GM23338 (cell line): ENCODE results near the gene C14orf119. TPM values are rescaled to one million over a fixed set of nuclear protein-coding genes. Genes with fewer than 3 reads are reported as not detected.

Source experiments
- ATAC-seq: fragments of 200-7000 bp; cut with Tn5 transposase; 3 replicates; pipeline ENCODE4 v1.9.1; 2020
- DNase-seq: peaks from one replicate; pipeline ENCODE4 v3.0.0-alpha.2; 2015; ENCODE audit warnings: low spot score
- H2AFZ ChIP-seq: fragments of 200-600 bp; sonication (generic); 2 replicates; pipeline ENCODE4 v1.8.0; 2016; ENCODE audit warnings: antibody characterized with exemption, mild to moderate bottlenecking, moderate library complexity
- H3F3A ChIP-seq: fragments of 200-600 bp; sonication (generic); replicated peaks from 2 replicates; pipeline ENCODE4 v1.8.0; 2017; ENCODE audit warnings: antibody characterized with exemption, mixed run types, low read depth
- H3K27ac ChIP-seq: fragments of 200-600 bp; sonication (generic); 2 replicates; pipeline ENCODE4 v1.6.1; 2016; ENCODE audit warnings: low read depth
- H3K27me3 ChIP-seq: fragments of 200-600 bp; sonication (generic); 2 replicates; pipeline ENCODE4 v1.8.0; 2016; ENCODE audit warnings: mild to moderate bottlenecking, mixed run types, moderate library complexity; ENCODE audit not compliant: insufficient read depth
- H3K36me3 ChIP-seq: fragments of 200-600 bp; sonication (generic); 2 replicates; pipeline ENCODE4 v1.8.0; 2016; ENCODE audit warnings: mild to moderate bottlenecking; ENCODE audit not compliant: insufficient read depth
- H3K4me1 ChIP-seq: fragments of 200-600 bp; sonication (generic); 2 replicates; pipeline ENCODE4 v1.8.0; 2016; ENCODE audit warnings: mild to moderate bottlenecking, moderate library complexity; ENCODE audit not compliant: insufficient read depth
- H3K4me2 ChIP-seq: fragments of 200-600 bp; sonication (generic); 2 replicates; pipeline ENCODE4 v1.7.1; 2017; ENCODE audit warnings: mixed run types
- H3K4me3 ChIP-seq: fragments of 200-600 bp; sonication (generic); 2 replicates; pipeline ENCODE4 v1.6.1; 2016; ENCODE audit warnings: mixed run types
- H3K79me2 ChIP-seq: fragments of 200-600 bp; sonication (generic); replicated peaks from 2 replicates; pipeline ENCODE4 v1.8.0; 2017; ENCODE audit warnings: mild to moderate bottlenecking; ENCODE audit not compliant: insufficient read depth
- H3K9me2 ChIP-seq: fragments of 200-600 bp; sonication (generic); 2 replicates; pipeline ENCODE4 v1.8.0; 2017; ENCODE audit not compliant: insufficient read depth
- H4K20me1 ChIP-seq: fragments of 200-600 bp; sonication (generic); replicated peaks from 2 replicates; pipeline ENCODE4 v1.8.0; 2017; ENCODE audit warnings: mild to moderate bottlenecking; ENCODE audit not compliant: insufficient read depth
- H3K27ac Mint-ChIP-seq: 2 replicates; pipeline ENCODE4 v1.8.0; 2020; ENCODE audit warnings: inconsistent platforms, mild to moderate bottlenecking, moderate library complexity, mixed read lengths
- H3K27me3 Mint-ChIP-seq: 3 replicates; pipeline ENCODE4 v1.8.0; 2022; ENCODE audit warnings: low read depth, mild to moderate bottlenecking, moderate library complexity, mixed read lengths, inconsistent platforms; ENCODE audit not compliant: insufficient read depth, poor library complexity
- H3K36me3 Mint-ChIP-seq: 3 replicates; pipeline ENCODE4 v1.8.0; 2021; ENCODE audit warnings: low read depth, mild to moderate bottlenecking, inconsistent platforms, moderate library complexity, mixed read lengths
- H3K4me1 Mint-ChIP-seq: 3 replicates; pipeline ENCODE4 v1.8.0; 2020; ENCODE audit warnings: mild to moderate bottlenecking, inconsistent platforms, mixed read lengths
- H3K4me3 Mint-ChIP-seq: 3 replicates; pipeline ENCODE4 v1.8.0; 2021; ENCODE audit warnings: moderate library complexity, mild to moderate bottlenecking, inconsistent platforms, mixed read lengths
- H3K9me3 Mint-ChIP-seq: 3 replicates; pipeline ENCODE4 v1.8.0; 2020; ENCODE audit warnings: moderate library complexity, mild to moderate bottlenecking, inconsistent platforms, mixed read lengths
- CREB1 ChIP-seq: fragments of 250-450 bp; sonication (Bioruptor Pico); IDR thresholded peaks from 2 replicates; pipeline ENCODE4 v1.5.0; 2020; ENCODE audit warnings: low read depth, mild to moderate bottlenecking, moderate library complexity
- EZH2 ChIP-seq: fragments of 200-600 bp; sonication (generic); IDR thresholded peaks from one replicate; pipeline ENCODE4 v1.8.0; 2017; ENCODE audit warnings: antibody characterized with exemption, mild to moderate bottlenecking, low read depth; ENCODE audit not compliant: unreplicated experiment
- EZH2phosphoT487 ChIP-seq: fragments of 200-600 bp; sonication (generic); IDR thresholded peaks from one replicate; pipeline ENCODE4 v1.8.1; 2018; ENCODE audit warnings: antibody characterized with exemption; ENCODE audit not compliant: unreplicated experiment
- JUNB ChIP-seq: IDR thresholded peaks from one replicate; pipeline ENCODE4 v1.6.1; 2016; ENCODE audit warnings: antibody characterized with exemption; ENCODE audit not compliant: unreplicated experiment
- NANOG ChIP-seq: IDR thresholded peaks from 2 replicates; pipeline ENCODE4 v1.6.1; 2016; ENCODE audit warnings: antibody characterized with exemption, borderline replicate concordance
- POLR2AphosphoS5 ChIP-seq: IDR thresholded peaks from 2 replicates; pipeline ENCODE4 v1.6.1; 2016; ENCODE audit warnings: antibody characterized with exemption, low read depth
- STAT1 ChIP-seq: IDR thresholded peaks from one replicate; pipeline ENCODE4 v1.6.1; 2016; ENCODE audit warnings: antibody characterized with exemption; ENCODE audit not compliant: unreplicated experiment
- ZNF114 ChIP-seq: fragments of 250-450 bp; sonication (Bioruptor Pico); IDR thresholded peaks from 2 replicates; pipeline ENCODE4 v1.5.0; 2020; ENCODE audit warnings: mild to moderate bottlenecking, moderate library complexity
- ZNF331 ChIP-seq: fragments of 250-450 bp; sonication (Bioruptor Pico); IDR thresholded peaks from 2 replicates; pipeline ENCODE4 v1.5.0; 2020; ENCODE audit warnings: low read depth, mild to moderate bottlenecking, moderate library complexity
- polyA plus RNA-seq: library from polyadenylated mRNA; unstranded; fragments of >200 nt; fragmentation: Nextera tagmentation; extraction: Ambion mirVana; gene quantifications from 2 replicates; pipeline ENCODE4 v1.2.1, GENCODE V29; 2016
- total RNA-seq: library from RNA; depleted of rRNA; stranded (reverse); fragments of >200 nt; shearing (Covaris generic); gene quantifications from 2 replicates; pipeline ENCODE4 v1.2.3, GENCODE V29; 2014
- TF ChIP-seq, protein P1 (sequence below): IDR thresholded peaks from 2 replicates; pipeline ENCODE4 v1.6.1; 2016; ENCODE audit warnings: antibody characterized with exemption
- TF ChIP-seq, protein P2 (sequence below): IDR thresholded peaks from one replicate; pipeline ENCODE4 v1.6.1; 2018; ENCODE audit warnings: antibody characterized with exemption; ENCODE audit not compliant: unreplicated experiment
- TF ChIP-seq, protein P3 (sequence below): fragments of 250-450 bp; sonication (Bioruptor Pico); IDR thresholded peaks from 2 replicates; pipeline ENCODE4 v1.5.0; 2020; ENCODE audit warnings: mild to moderate bottlenecking, moderate library complexity
- TF ChIP-seq, protein P4 (sequence below), 2 experiments: fragments of 200-600 bp in 1 of 2; sonication (generic) in 1 of 2; conservative IDR thresholded peaks; 2 replicates each; pipeline versions ENCODE4 v1.5.1 to v1.6.1; 2016 to 2017; ENCODE audit warnings: antibody characterized with exemption in 2 of 2, low read depth in 2 of 2, mild to moderate bottlenecking in 2 of 2, moderate library complexity in 1 of 2

The C14orf119 gene
- total and polyA plus RNA-seq, 2 experiments from 2014 or later: 49.4 to 118 TPM

DNA sequence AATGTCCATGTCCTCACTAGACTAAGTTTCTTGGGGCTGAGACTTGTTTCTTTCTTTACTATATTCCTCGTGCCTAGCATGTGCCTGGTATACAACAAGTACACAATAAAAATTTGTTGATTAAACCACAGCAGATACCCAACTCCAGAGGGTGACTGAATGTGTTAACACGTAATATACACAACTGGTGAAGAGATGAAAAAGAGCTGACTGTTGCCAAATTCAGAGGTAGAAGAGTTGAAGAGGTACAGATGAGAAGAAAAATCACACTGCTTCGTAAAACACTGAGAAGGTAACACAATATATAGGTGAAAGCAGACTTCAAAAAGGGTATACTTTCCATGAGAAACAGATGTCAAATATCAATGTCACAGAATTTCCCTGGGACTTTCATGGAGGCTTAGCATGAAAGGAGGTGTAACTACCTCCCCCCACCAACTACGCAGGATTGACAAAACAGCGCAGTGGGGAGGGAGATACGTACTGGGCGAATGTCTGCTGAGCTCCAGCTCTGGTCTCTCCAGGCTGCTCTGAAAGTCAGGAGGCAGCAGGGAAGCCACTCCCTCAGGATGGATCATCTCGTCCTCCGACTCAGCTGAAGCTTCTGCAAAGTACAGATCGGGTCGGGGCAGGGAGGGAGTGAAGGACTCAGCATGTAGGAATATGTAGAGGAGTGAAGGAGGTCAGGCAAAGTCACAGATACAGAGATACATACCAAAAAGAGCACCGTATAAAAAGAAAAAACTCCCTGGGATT lies 5.6 kb upstream of the C14orf119 start:
- Mint-ChIP-seq H3K4me1 (no peaks in the 10 kb centered on the region; the same call in 2 of the 3 replicates), H3K27me3 (peaks cover 2% of the 10 kb centered on the region), H3K4me3 (no peak overlapping the region), H3K36me3 (peaks cover 77% of the 10 kb centered on the region), H3K27ac (no peak overlapping the region), H3K9me3 (no peaks in the 10 kb centered on the region)
- Histone ChIP-seq H3K27ac (no peak overlapping the region), H3K36me3 (peaks cover 69% of the 10 kb centered on the region), H3K4me3 (no peak overlapping the region), H4K20me1 (peaks cover 36% of the 10 kb centered on the region), H3K79me2 (peaks cover 63% of the 10 kb centered on the region), H3K27me3 (no peaks in the 10 kb centered on the region), H3F3A (no peaks in the 10 kb centered on the region; the same call in 1 of the 2 replicates), H3K4me1 (peaks cover 6% of the 10 kb centered on the region; the same call in 1 of the 2 replicates), H2AFZ (no peak overlapping the region), H3K4me2 (no peak overlapping the region), H3K9me2 (no peaks in the 10 kb centered on the region)
- ATAC-seq: no peak
- TF ChIP-seq, protein P1, sequence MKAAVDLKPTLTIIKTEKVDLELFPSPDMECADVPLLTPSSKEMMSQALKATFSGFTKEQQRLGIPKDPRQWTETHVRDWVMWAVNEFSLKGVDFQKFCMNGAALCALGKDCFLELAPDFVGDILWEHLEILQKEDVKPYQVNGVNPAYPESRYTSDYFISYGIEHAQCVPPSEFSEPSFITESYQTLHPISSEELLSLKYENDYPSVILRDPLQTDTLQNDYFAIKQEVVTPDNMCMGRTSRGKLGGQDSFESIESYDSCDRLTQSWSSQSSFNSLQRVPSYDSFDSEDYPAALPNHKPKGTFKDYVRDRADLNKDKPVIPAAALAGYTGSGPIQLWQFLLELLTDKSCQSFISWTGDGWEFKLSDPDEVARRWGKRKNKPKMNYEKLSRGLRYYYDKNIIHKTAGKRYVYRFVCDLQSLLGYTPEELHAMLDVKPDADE: no peak
- TF ChIP-seq STAT1 (no peak), EZH2phosphoT487 (no peak), CREB1 (no peak), JUNB (no peak), POLR2AphosphoS5 (no peak), ZNF114 (CRISPR knock-in tag) (no peak), ZNF331 (no peak), EZH2 (no peak), NANOG (no peak)
- TF ChIP-seq, protein P2, sequence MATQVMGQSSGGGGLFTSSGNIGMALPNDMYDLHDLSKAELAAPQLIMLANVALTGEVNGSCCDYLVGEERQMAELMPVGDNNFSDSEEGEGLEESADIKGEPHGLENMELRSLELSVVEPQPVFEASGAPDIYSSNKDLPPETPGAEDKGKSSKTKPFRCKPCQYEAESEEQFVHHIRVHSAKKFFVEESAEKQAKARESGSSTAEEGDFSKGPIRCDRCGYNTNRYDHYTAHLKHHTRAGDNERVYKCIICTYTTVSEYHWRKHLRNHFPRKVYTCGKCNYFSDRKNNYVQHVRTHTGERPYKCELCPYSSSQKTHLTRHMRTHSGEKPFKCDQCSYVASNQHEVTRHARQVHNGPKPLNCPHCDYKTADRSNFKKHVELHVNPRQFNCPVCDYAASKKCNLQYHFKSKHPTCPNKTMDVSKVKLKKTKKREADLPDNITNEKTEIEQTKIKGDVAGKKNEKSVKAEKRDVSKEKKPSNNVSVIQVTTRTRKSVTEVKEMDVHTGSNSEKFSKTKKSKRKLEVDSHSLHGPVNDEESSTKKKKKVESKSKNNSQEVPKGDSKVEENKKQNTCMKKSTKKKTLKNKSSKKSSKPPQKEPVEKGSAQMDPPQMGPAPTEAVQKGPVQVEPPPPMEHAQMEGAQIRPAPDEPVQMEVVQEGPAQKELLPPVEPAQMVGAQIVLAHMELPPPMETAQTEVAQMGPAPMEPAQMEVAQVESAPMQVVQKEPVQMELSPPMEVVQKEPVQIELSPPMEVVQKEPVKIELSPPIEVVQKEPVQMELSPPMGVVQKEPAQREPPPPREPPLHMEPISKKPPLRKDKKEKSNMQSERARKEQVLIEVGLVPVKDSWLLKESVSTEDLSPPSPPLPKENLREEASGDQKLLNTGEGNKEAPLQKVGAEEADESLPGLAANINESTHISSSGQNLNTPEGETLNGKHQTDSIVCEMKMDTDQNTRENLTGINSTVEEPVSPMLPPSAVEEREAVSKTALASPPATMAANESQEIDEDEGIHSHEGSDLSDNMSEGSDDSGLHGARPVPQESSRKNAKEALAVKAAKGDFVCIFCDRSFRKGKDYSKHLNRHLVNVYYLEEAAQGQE: no peak
- TF ChIP-seq, protein P3, sequence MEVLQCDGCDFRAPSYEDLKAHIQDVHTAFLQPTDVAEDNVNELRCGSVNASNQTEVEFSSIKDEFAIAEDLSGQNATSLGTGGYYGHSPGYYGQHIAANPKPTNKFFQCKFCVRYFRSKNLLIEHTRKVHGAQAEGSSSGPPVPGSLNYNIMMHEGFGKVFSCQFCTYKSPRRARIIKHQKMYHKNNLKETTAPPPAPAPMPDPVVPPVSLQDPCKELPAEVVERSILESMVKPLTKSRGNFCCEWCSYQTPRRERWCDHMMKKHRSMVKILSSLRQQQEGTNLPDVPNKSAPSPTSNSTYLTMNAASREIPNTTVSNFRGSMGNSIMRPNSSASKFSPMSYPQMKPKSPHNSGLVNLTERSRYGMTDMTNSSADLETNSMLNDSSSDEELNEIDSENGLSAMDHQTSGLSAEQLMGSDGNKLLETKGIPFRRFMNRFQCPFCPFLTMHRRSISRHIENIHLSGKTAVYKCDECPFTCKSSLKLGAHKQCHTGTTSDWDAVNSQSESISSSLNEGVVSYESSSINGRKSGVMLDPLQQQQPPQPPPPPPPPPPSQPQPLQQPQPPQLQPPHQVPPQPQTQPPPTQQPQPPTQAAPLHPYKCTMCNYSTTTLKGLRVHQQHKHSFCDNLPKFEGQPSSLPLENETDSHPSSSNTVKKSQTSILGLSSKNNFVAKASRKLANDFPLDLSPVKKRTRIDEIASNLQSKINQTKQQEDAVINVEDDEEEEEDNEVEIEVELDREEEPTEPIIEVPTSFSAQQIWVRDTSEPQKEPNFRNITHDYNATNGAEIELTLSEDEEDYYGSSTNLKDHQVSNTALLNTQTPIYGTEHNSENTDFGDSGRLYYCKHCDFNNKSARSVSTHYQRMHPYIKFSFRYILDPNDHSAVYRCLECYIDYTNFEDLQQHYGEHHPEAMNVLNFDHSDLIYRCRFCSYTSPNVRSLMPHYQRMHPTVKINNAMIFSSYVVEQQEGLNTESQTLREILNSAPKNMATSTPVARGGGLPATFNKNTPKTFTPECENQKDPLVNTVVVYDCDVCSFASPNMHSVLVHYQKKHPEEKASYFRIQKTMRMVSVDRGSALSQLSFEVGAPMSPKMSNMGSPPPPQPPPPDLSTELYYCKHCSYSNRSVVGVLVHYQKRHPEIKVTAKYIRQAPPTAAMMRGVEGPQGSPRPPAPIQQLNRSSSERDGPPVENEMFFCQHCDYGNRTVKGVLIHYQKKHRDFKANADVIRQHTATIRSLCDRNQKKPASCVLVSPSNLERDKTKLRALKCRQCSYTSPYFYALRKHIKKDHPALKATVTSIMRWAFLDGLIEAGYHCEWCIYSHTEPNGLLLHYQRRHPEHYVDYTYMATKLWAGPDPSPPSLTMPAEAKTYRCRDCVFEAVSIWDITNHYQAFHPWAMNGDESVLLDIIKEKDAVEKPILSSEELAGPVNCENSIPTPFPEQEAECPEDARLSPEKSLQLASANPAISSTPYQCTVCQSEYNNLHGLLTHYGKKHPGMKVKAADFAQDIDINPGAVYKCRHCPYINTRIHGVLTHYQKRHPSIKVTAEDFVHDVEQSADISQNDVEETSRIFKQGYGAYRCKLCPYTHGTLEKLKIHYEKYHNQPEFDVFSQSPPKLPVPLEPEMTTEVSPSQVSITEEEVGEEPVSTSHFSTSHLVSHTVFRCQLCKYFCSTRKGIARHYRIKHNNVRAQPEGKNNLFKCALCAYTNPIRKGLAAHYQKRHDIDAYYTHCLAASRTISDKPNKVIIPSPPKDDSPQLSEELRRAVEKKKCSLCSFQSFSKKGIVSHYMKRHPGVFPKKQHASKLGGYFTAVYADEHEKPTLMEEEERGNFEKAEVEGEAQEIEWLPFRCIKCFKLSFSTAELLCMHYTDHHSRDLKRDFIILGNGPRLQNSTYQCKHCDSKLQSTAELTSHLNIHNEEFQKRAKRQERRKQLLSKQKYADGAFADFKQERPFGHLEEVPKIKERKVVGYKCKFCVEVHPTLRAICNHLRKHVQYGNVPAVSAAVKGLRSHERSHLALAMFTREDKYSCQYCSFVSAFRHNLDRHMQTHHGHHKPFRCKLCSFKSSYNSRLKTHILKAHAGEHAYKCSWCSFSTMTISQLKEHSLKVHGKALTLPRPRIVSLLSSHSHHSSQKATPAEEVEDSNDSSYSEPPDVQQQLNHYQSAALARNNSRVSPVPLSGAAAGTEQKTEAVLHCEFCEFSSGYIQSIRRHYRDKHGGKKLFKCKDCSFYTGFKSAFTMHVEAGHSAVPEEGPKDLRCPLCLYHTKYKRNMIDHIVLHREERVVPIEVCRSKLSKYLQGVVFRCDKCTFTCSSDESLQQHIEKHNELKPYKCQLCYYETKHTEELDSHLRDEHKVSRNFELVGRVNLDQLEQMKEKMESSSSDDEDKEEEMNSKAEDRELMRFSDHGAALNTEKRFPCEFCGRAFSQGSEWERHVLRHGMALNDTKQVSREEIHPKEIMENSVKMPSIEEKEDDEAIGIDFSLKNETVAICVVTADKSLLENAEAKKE (CRISPR knock-in tag): no peak
- TF ChIP-seq, protein P4, sequence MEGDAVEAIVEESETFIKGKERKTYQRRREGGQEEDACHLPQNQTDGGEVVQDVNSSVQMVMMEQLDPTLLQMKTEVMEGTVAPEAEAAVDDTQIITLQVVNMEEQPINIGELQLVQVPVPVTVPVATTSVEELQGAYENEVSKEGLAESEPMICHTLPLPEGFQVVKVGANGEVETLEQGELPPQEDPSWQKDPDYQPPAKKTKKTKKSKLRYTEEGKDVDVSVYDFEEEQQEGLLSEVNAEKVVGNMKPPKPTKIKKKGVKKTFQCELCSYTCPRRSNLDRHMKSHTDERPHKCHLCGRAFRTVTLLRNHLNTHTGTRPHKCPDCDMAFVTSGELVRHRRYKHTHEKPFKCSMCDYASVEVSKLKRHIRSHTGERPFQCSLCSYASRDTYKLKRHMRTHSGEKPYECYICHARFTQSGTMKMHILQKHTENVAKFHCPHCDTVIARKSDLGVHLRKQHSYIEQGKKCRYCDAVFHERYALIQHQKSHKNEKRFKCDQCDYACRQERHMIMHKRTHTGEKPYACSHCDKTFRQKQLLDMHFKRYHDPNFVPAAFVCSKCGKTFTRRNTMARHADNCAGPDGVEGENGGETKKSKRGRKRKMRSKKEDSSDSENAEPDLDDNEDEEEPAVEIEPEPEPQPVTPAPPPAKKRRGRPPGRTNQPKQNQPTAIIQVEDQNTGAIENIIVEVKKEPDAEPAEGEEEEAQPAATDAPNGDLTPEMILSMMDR (conservative IDR thresholded peaks at IDR 0.05; ENCODE audit: low read depth in 2 of 2): no peak
- no peak for DNase-seq
